Endothelial cell of umbilical vein (primary cell): ENCODE results near the gene CIB4. TPM values are rescaled to one million over a fixed set of nuclear protein-coding genes. Genes with fewer than 3 reads are reported as not detected.

Source experiments
- BruUV-seq: library from RNA; stranded (reverse); fragments of 400-500 nt; replicated peaks from 2 replicates; lab custom pipeline; 2021; lab: Mats Ljungman, UMichigan
- CTCF ChIA-PET: fragments of 300-600, 350-600 bp; sonication (Branson Sonifier 250); formaldehyde crosslinking; loops from one replicate; lab custom pipeline; 2021; ENCODE audit warnings: antibody characterized with exemption, inconsistent platforms; lab: Charles Lee
- POLR2A ChIA-PET: fragments of 300-600, 350-600 bp; sonication (Branson Sonifier 250); formaldehyde crosslinking; loops from one replicate; lab custom pipeline; 2021; ENCODE audit warnings: antibody characterized with exemption, inconsistent platforms; lab: Charles Lee
- DNase-seq: peaks from one replicate; pipeline ENCODE4 v3.0.0-alpha.2; 2011; ENCODE audit warnings: low read depth, low spot score
- FAIRE-seq: peaks from 2 replicates; lab custom pipeline; 2011; peaks lifted over from hg19 to GRCh38; lab: Jason Lieb, UNC
- H2AFZ ChIP-seq: 2 replicates; pipeline ENCODE4 v1.6.0; 2012; ENCODE audit warnings: low read depth, low read length, control low read depth, inconsistent platforms
- H3K27ac ChIP-seq: 2 replicates; pipeline ENCODE4 v1.5.1; 2011; ENCODE audit warnings: low read depth, mild to moderate bottlenecking, control low read depth, low read length, moderate library complexity; ENCODE audit not compliant: insufficient read depth
- H3K27me3 ChIP-seq, 2 experiments: 2 replicates each; pipeline versions ENCODE4 v1.6.0 to v1.6.1; 2011; ENCODE audit warnings: low read length in 2 of 2, mixed read lengths in 1 of 2; ENCODE audit not compliant: control insufficient read depth in 2 of 2, insufficient read depth in 2 of 2
- H3K36me3 ChIP-seq, 2 experiments: 2 replicates in 1 of 2; 3 replicates in 1 of 2; pipeline ENCODE4 v1.5.1; 2011; ENCODE audit warnings: low read length in 2 of 2, mild to moderate bottlenecking in 1 of 2, moderate library complexity in 1 of 2; ENCODE audit not compliant: control insufficient read depth in 2 of 2, insufficient read depth in 2 of 2; ENCODE audit errors: extremely low read depth in 1 of 2
- H3K4me1 ChIP-seq: 3 replicates; pipeline ENCODE4 v1.5.1; 2011; ENCODE audit warnings: mild to moderate bottlenecking, low read length; ENCODE audit not compliant: control insufficient read depth, insufficient read depth; ENCODE audit errors: extremely low read depth
- H3K4me2 ChIP-seq: 2 replicates; pipeline ENCODE4 v1.6.1; 2011; ENCODE audit warnings: low read length, control low read depth, mixed read lengths; ENCODE audit not compliant: insufficient read depth
- H3K4me3 ChIP-seq, 3 experiments: fragments of 200-600 bp in 1 of 3; sonication (generic), shearing (Covaris generic) in 1 of 3; replicated peaks in 1 of 3; 2 replicates each; pipeline ENCODE4 v1.5.1; 2011 to 2016; ENCODE audit warnings: control low read depth in 3 of 3, low read length in 3 of 3, mild to moderate bottlenecking in 2 of 3, inconsistent platforms in 1 of 3, low read depth in 1 of 3, moderate library complexity in 1 of 3; ENCODE audit not compliant: insufficient read depth in 1 of 3
- H3K79me2 ChIP-seq: 2 replicates; pipeline ENCODE4 v1.6.0; 2012; ENCODE audit warnings: low read length, inconsistent platforms; ENCODE audit not compliant: control insufficient read depth, insufficient read depth
- H3K9ac ChIP-seq: replicated peaks from 2 replicates; pipeline ENCODE3; 2011; ENCODE audit warnings: low read length, control low read depth; ENCODE audit not compliant: insufficient read depth; ENCODE audit errors: extremely low read depth
- H3K9me1 ChIP-seq: replicated peaks from 3 replicates; pipeline ENCODE4 v1.6.0; 2011; ENCODE audit warnings: mild to moderate bottlenecking, low read length; ENCODE audit not compliant: control insufficient read depth, insufficient read depth; ENCODE audit errors: extremely low read depth
- H3K9me3 ChIP-seq: replicated peaks from 2 replicates; pipeline ENCODE4 v1.5.1; 2012; ENCODE audit warnings: low read length, inconsistent platforms; ENCODE audit not compliant: control insufficient read depth, insufficient read depth
- H4K20me1 ChIP-seq: replicated peaks from 2 replicates; pipeline ENCODE3; 2011; ENCODE audit warnings: mild to moderate bottlenecking, low read length; ENCODE audit not compliant: control insufficient read depth, insufficient read depth; ENCODE audit errors: extremely low read depth
- EZH2 ChIP-seq: IDR thresholded peaks from 2 replicates; pipeline ENCODE4 v1.6.1; 2012; ENCODE audit warnings: borderline replicate concordance, low read depth, mild to moderate bottlenecking, moderate library complexity, low read length, inconsistent platforms; ENCODE audit not compliant: severe bottlenecking
- FOS ChIP-seq: IDR thresholded peaks from 2 replicates; pipeline ENCODE4 v1.6.1; 2011; ENCODE audit warnings: mild to moderate bottlenecking, low read length, moderate library complexity, borderline replicate concordance; ENCODE audit not compliant: insufficient read depth
- GATA2 ChIP-seq: IDR thresholded peaks from 2 replicates; pipeline ENCODE4 v1.7.0; 2011; ENCODE audit warnings: low read depth, mild to moderate bottlenecking, moderate library complexity, mixed read lengths, low read length; ENCODE audit not compliant: insufficient read length, insufficient read depth
- JUN ChIP-seq: IDR thresholded peaks from 2 replicates; pipeline ENCODE4 v1.6.1; 2011; ENCODE audit warnings: borderline replicate concordance, low read depth; ENCODE audit not compliant: insufficient read length, insufficient read depth
- MYC ChIP-seq: IDR thresholded peaks from one replicate; pipeline ENCODE4 v1.6.1; 2011; ENCODE audit warnings: mild to moderate bottlenecking, low read depth, low read length
- POLR2A ChIP-seq: IDR thresholded peaks from 2 replicates; pipeline ENCODE4 v1.6.1; 2012; ENCODE audit warnings: low read depth, mild to moderate bottlenecking, control low read depth, low read length
- POLR2AphosphoS5 ChIP-seq: IDR thresholded peaks from 2 replicates; pipeline ENCODE4 v1.6.1; 2012; ENCODE audit warnings: low read depth, mild to moderate bottlenecking, control low read depth, low read length, moderate library complexity; ENCODE audit not compliant: insufficient read depth
- dilution Hi-C: fragments of 300-500 bp; cut with MboI; formaldehyde crosslinking; loops from one replicate; pipeline ENCODE4 v1.15.0; 2019; ENCODE audit warnings: low sequenced_read_pairs; ENCODE audit not compliant: extremely low pct_ligation_motif_present
- intact Hi-C: fragments of 100-400 bp; cut with micrococcal nuclease; formaldehyde crosslinking; loops from one replicate; pipeline ENCODE4 v1.10.0; 2022
- polyA plus RNA-seq, 4 experiments: library from polyadenylated mRNA; depleted of rRNA in 3 of 4; stranded (reverse) in 3 of 4; unstranded in 1 of 4; fragments of >200 nt; gene quantifications; 2 replicates each; pipeline versions ENCODE4 v1.2.1 to v1.2.3, GENCODE V29; 2011 to 2012; ENCODE audit warnings: missing spikeins in 1 of 4
- total RNA-seq: library from RNA; stranded (reverse); gene quantifications from 2 replicates; pipeline ENCODE4 v1.2.3, GENCODE V29; 2021
- TF ChIP-seq, protein P1 (sequence below): IDR thresholded peaks from 2 replicates; pipeline ENCODE4 v1.6.1; 2011; ENCODE audit not compliant: insufficient read depth, insufficient read length
- TF ChIP-seq, protein P2 (sequence below), 2 donors: IDR thresholded peaks; 1 replicate in 1 of 2; 2 replicates in 1 of 2; pipeline ENCODE4 v1.5.1; 2011; ENCODE audit warnings: low read length in 2 of 2, mild to moderate bottlenecking in 2 of 2, moderate library complexity in 2 of 2, control low read depth in 1 of 2, inconsistent platforms in 1 of 2, low read depth in 1 of 2; ENCODE audit not compliant: insufficient read depth in 1 of 2; ENCODE audit errors: extremely low read depth in 1 of 2

The CIB4 gene
- total and polyA plus RNA-seq, 2 donors (not counting 3 experiments of a cell fraction or from before 2014, with no cell fraction given) = not detected

DNA sequence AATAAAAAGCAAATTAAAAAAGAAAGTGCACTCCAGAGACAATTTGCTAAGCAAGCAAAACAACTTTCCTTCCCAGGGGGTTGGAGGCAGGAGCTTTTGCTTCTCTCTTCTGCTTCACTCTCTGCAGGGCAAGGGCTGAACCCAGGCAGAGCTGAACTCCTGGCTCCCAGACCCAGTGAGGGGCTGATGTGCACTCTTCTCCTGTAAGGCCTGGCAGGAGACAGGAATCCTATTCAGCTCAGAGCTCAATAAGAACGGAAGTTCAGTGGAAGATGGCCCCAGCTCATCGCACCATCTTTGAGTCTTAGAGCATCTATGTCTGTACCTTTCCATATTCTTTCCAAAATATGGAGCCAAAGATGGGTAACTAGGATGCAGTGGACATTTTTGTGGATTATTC lies 29.1 kb downstream of the CIB4 start:
- CTCF ChIA-PET = interaction anchor here (1.2 to 1.7 kb wide), 2 partner anchors 11 to 133 kb away, joined by 7 to 9 read pairs; no protein-coding TSS in a partner anchor
- POLR2A ChIA-PET = no interaction called here
- BruUV-seq = no TSS peak
- DNase-seq (no peak), FAIRE-seq (no peak)
- Histone ChIP-seq H3K27me3 (peaks cover 10 to 20% of the 10 kb centered on the region in 2 experiments), H3K27ac (no peak overlapping the region), H4K20me1 (no peaks in the 10 kb centered on the region), H3K4me2 (no peak overlapping the region), H3K4me1 (no peaks in the 10 kb centered on the region), H3K36me3 (no peaks in the 10 kb centered on the region), H3K9me3 (no peaks in the 10 kb centered on the region), H3K4me3 (no peak overlapping the region), H3K79me2 (no peaks in the 10 kb centered on the region), H2AFZ (no peak overlapping the region), H3K9me1 (no peaks in the 10 kb centered on the region), H3K9ac (no peak overlapping the region)
- intact Hi-C loops (no loop called here), dilution Hi-C loops (no loop called here)
- TF ChIP-seq, protein P1, sequence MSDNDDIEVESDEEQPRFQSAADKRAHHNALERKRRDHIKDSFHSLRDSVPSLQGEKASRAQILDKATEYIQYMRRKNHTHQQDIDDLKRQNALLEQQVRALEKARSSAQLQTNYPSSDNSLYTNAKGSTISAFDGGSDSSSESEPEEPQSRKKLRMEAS = no peak
- TF ChIP-seq JUN = no peak
- no peak for TF ChIP-seq FOS
- no peak for TF ChIP-seq POLR2A
- no peak for TF ChIP-seq EZH2
- no peak for TF ChIP-seq MYC
- TF ChIP-seq GATA2 = no peak
- no peak for TF ChIP-seq POLR2AphosphoS5
- TF ChIP-seq, protein P2, sequence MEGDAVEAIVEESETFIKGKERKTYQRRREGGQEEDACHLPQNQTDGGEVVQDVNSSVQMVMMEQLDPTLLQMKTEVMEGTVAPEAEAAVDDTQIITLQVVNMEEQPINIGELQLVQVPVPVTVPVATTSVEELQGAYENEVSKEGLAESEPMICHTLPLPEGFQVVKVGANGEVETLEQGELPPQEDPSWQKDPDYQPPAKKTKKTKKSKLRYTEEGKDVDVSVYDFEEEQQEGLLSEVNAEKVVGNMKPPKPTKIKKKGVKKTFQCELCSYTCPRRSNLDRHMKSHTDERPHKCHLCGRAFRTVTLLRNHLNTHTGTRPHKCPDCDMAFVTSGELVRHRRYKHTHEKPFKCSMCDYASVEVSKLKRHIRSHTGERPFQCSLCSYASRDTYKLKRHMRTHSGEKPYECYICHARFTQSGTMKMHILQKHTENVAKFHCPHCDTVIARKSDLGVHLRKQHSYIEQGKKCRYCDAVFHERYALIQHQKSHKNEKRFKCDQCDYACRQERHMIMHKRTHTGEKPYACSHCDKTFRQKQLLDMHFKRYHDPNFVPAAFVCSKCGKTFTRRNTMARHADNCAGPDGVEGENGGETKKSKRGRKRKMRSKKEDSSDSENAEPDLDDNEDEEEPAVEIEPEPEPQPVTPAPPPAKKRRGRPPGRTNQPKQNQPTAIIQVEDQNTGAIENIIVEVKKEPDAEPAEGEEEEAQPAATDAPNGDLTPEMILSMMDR (IDR thresholded peaks at IDR 0.05; ENCODE audit: extremely low read depth in 1 of 2, insufficient read depth in 1 of 2, low read depth in 1 of 2, low read length in 2 of 2) = no peak
